ENCODE measurements around the gene CDH12. TPM values are rescaled to one million over a fixed set of nuclear protein-coding genes. Genes with fewer than 3 reads are reported as not detected.

The CDH12 gene
- total RNA-seq, 4 donors from 2014 or later: 0.19 to 0.91 (median 0.47) TPM

DNA sequence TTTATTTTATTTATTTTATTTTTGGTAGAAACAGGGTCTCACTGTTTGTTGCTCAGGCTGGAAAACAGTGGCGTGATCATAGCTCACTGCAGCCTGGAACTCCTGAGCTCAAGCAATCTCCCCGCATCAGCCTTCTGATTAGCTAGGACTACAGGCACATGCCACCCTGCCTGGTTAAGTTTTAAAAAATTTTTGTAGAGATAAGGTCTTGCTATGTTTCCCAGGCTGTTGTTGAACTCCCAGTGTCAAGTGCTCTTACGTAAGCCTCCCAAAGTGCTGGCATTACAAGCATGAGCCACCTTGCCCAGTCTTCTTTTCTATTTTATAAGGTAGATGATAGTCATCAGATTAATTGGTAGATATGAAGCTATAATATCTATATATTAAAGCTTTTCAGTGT is 382.7 kb downstream of the CDH12 start:
- H3K4me3 ChIP-seq (ENCODE audit: low read depth, poor library complexity, severe bottlenecking): no peak overlapping the region
- 85 to 93% methylated on average over 3 of the region's 3 CpGs for WGBS, 2 donors
- TF ChIP-seq CTCF (IDR thresholded peaks at IDR 0.05): no peak
- DNase-seq (ENCODE audit: low spot score in 2 of 2): no peak
- intact Hi-C loops (cut with DNase I; ENCODE audit: low total_unique reads): no loop called here

DNA sequence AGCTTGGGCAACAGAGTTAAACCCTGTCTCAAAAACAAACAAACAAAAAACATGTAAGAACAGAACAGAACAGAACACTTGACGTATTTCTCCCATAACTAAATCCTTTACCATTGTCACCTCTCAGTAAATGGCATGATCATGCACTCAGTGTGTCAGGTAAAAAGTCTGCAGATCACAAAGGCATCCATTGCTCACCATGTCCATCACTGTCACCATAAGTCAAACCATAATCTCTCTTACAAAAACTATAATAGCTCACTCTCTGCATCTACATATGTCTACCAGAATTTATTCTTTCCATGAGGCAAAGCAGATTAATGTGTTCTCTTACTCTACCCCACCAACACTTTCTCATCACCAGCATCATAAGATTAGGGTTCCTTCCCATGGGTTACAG is 387.5 kb downstream of the CDH12 start:
- no peak for DNase-seq (ENCODE audit: low spot score in 2 of 2)
- intact Hi-C loops (cut with DNase I; ENCODE audit: low total_unique reads): no loop called here
- WGBS, 2 donors: 50 to 68% methylated on average over 1 of the region's 1 CpG
- no peak for TF ChIP-seq POLR2A (IDR thresholded peaks at IDR 0.05)
- no peak for TF ChIP-seq CTCF (IDR thresholded peaks at IDR 0.05)
- no peak overlapping the region for H3K4me3 ChIP-seq (ENCODE audit: low read depth, poor library complexity, severe bottlenecking)

DNA sequence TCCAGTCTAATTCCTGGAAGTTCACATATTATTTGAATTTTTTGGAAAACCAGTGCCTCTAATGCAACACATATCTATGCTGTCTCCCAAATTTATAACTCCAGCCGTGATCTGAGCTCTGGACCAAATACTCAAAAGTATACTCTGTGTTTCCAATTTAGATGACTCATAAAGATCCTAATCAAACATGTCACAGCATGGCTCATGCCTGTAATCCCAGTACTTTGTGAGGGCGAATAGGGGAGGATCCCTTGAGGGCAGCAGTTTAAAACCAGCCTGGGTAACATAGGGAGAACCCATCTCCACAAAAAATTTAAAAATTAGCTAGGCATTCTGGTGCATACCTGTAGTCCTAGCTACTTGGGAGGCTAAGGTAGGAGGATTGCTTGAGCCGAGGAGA is 388.0 kb downstream of the CDH12 start:
- no peak for TF ChIP-seq POLR2A (IDR thresholded peaks at IDR 0.05)
- no peak for TF ChIP-seq CTCF (IDR thresholded peaks at IDR 0.05)
- intact Hi-C loops (cut with DNase I; ENCODE audit: low total_unique reads): no loop called here
- WGBS, 2 donors: 39 to 40% methylated on average over 3 of the region's 3 CpGs
- H3K4me3 ChIP-seq (ENCODE audit: low read depth, poor library complexity, severe bottlenecking): no peak overlapping the region
- no peak for DNase-seq (ENCODE audit: low spot score in 2 of 2)

DNA sequence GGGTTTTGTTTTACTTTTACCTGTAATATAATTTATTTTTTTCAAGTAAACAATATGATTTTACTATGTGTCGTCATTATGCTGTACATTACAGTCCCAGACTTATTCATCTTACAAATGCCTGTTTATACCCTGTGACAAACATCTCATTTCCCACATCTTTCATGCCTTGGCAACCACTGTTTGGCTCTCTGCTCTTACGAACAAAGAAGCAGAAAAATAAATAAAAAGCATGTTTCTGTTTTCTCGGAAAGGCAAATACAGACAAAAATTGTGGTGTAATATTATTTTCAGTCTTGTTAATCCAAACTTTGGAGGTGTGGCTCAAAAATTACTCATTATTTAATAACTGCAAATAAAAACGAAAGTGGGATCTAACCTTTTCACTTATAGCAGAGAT is 393.0 kb downstream of the CDH12 start:
- no peak overlapping the region for H3K4me3 ChIP-seq (ENCODE audit: low read depth, poor library complexity, severe bottlenecking)
- WGBS, 2 donors: 66 to 68% methylated on average over 4 of the region's 4 CpGs
- intact Hi-C loops (cut with DNase I; ENCODE audit: low total_unique reads): no loop called here
- no peak for DNase-seq (ENCODE audit: low spot score in 2 of 2)
- TF ChIP-seq CTCF (IDR thresholded peaks at IDR 0.05) (no peak), POLR2A (IDR thresholded peaks at IDR 0.05) (no peak)

GRCh38 chr5:22432905-22433304 is 420.2 kb downstream of the CDH12 start:
- intact Hi-C loops (cut with DNase I; ENCODE audit: low total_unique reads): no loop called here
- 83 to 86% methylated on average over 2 of the region's 2 CpGs for WGBS, 2 donors
- DNase-seq (ENCODE audit: low spot score in 2 of 2): no peak
- TF ChIP-seq POLR2A (IDR thresholded peaks at IDR 0.05) (no peak), CTCF (IDR thresholded peaks at IDR 0.05) (no peak)
- no peak overlapping the region for H3K4me3 ChIP-seq (ENCODE audit: low read depth, poor library complexity, severe bottlenecking)

DNA sequence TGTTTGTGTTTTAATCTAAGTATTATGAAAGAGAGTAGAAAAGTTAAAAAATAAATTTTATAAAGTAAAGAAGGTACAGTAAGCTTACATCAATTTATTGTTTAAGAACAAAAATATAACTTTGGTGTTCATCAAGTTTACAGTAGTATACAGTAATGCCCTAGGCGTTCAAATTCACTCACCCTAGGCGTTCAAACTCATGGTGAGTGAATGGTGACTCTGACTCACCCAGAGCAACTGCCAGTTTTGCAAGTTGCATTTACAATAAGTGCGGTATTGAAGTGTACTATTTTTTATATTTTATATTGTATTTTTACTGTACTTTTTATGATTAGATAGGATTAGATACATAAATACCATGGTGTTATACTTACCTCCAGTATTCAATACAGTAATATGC is 421.3 kb downstream of the CDH12 start:
- WGBS, 2 donors: 67 to 75% methylated on average over 3 of the region's 3 CpGs
- DNase-seq (ENCODE audit: low spot score in 2 of 2): no peak
- TF ChIP-seq POLR2A (IDR thresholded peaks at IDR 0.05) (no peak), CTCF (IDR thresholded peaks at IDR 0.05) (no peak)
- intact Hi-C loops (cut with DNase I; ENCODE audit: low total_unique reads): no loop called here
- H3K4me3 ChIP-seq (ENCODE audit: low read depth, poor library complexity, severe bottlenecking): no peak overlapping the region

All from lower leg skin (tissue), 4 donors.